ENCODE measurements around the gene PDCD1LG2.
"Not testable (repeated sequence)": the region's sequence is repeated elsewhere in the genome, so short reads cannot be mapped to it uniquely, and the experiment has no call there.

Gene PDCD1LG2

GRCh38 chr9:5510360-5510931 is at the start of gene PDCD1LG2:
PDCD1LG2 (plus strand) TSS chr9:5510531; CDS start chr9:5522547, 12,016 bp downstream.
- peak; percentile 81 for DNase-seq

DNA sequence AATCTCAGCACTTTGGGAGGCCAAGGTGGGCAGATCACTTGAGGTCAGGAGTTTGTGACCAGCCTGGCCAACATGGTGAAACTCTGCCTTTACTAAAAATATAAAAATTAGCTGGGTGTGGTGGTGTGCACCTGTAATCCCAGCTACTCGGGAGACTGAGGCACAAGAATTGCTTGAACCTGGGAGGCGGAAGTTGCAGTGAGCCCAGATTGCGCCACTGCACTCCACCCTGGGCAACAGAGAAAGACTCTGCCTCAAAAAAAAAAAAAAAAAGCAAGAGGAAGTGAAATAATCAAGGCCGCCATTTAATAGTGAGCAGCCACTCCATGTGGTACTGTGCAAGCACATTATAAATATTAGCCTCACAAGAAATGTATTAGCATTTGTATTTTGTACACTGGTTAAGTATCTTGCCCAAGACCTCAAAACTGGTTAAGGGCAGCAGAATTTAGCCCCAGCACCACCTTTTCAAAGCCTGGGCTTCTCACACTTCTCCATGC is 45.5 kb upstream of the PDCD1LG2 start:
- DNase-seq: not testable (repeated sequence)

- no peak for DNase-seq
These were observed 44.3 kb upstream of the PDCD1LG2 start for GRCh38 chr9:5466005-5466404.

DNA sequence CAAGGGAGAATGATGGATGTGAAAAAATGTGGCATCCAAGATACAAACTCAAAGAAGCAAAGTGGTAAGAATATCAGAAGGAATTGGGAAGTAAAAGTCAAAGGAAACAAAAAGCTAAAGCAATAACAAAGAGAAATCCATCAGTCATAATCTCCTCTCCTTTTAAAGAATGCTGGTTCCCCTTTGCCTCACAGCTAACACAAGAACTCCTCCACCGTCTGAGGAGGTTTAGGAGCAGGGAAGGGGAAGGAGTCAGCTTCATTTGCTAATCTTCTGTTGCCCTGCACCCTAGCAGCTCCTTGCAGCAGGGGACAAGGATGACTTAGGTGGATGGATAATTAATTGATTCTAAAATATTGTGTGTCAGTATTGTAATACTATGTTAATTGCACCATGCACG is 43.6 kb upstream of the PDCD1LG2 start:
- no peak for DNase-seq

DNA sequence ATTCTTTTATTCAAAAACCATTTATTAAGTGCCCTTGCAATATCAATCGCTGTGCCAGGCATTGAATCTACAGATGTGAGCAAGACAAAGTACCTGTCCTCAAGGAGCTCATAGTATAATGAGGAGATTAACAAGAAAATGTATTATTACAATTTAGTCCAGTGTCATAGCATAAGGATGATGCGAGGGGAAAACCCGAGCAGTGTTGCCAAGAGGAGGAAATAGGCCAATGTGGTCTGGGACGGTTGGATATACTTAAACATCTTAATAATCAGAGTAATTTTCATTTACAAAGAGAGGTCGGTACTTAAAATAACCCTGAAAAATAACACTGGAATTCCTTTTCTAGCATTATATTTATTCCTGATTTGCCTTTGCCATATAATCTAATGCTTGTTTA is 41.5 kb upstream of the PDCD1LG2 start:
- no peak for DNase-seq

- DNase-seq: no peak
These were observed 40.2 kb upstream of the PDCD1LG2 start for GRCh38 chr9:5470122-5470521.

GRCh38 chr9:5470816-5471215 is 39.5 kb upstream of the PDCD1LG2 start:
- DNase-seq: no peak

- not testable (repeated sequence) for DNase-seq
These were observed 34.7 kb upstream of the PDCD1LG2 start for GRCh38 chr9:5475611-5476010.

DNA sequence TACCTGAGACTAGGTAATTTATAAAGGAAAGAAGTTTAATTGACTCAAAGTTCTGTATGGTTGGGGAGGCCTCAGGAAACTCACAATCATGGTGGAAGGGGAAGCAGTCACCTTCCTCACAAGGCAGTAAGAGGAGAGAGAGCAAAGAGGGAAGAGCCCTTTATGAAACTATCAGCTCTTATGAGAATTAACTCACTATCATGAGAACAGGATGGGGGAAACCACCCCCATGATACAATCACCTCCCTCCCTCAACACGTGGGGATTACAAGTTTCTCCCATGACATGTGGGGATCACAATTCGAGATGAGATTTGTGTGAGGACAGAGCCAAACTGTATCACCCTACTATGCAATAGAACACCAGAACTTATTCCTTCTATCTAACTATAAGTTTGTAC is 32.1 kb upstream of the PDCD1LG2 start:
- DNase-seq: no peak

- DNase-seq: no peak
These were observed 30.2 kb upstream of the PDCD1LG2 start for GRCh38 chr9:5479994-5480694.

- DNase-seq: no peak
These were observed 29.4 kb upstream of the PDCD1LG2 start for GRCh38 chr9:5480919-5481318.

- peak; percentile 18 for DNase-seq
These were observed 28.9 kb upstream of the PDCD1LG2 start for GRCh38 chr9:5481322-5482040.

- DNase-seq: no peak
These were observed 28.1 kb upstream of the PDCD1LG2 start for GRCh38 chr9:5482194-5482593.

- no peak for DNase-seq
These were observed 27.0 kb upstream of the PDCD1LG2 start for GRCh38 chr9:5483306-5483705.

- DNase-seq: no peak
These were observed 24.8 kb upstream of the PDCD1LG2 start for GRCh38 chr9:5485378-5486085.

GRCh38 chr9:5486988-5487387 is 23.3 kb upstream of the PDCD1LG2 start:
- no peak for DNase-seq

GRCh38 chr9:5488221-5489008 is 21.9 kb upstream of the PDCD1LG2 start:
- DNase-seq: no peak

DNA sequence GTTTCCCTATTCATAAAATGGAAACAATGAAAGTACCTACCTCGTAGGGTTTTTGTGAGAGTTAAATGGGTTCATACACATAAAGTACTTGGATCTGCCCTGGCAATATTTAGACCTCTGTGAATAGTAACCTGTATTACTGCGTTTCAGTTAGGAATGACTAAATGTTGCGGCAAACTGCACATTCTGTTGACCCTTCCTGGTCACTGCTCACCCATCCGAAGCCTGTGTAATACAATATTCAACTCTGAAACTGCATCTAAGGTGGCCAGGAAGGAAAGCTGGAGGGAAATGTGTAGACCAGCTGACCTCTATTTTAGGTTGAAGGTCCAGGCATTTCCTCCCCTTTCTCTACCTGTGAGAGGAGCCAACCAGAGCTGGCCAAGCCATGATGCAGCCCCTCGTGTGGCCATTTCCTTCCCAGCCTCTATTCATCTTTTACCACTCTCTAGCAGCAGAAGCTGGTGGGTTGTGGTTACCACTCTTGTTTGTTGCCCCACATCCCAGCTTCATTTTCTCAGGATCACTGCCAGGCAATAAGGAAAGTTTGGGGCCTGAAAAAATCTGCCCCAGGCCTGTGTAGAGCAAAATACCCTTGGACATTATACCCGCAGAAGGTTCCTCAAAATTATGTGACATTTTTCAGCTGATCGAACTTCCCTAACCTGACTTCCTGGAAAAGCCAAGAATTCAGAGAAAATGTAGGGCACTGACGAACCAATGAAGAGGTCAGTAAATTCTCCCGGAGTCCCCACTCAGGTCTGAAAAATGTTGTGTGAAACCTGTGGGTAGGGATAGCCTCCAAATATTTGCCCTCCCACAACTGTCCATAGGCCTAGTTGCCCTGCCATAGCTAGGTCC is 20.5 kb upstream of the PDCD1LG2 start:
- no peak for DNase-seq

DNA sequence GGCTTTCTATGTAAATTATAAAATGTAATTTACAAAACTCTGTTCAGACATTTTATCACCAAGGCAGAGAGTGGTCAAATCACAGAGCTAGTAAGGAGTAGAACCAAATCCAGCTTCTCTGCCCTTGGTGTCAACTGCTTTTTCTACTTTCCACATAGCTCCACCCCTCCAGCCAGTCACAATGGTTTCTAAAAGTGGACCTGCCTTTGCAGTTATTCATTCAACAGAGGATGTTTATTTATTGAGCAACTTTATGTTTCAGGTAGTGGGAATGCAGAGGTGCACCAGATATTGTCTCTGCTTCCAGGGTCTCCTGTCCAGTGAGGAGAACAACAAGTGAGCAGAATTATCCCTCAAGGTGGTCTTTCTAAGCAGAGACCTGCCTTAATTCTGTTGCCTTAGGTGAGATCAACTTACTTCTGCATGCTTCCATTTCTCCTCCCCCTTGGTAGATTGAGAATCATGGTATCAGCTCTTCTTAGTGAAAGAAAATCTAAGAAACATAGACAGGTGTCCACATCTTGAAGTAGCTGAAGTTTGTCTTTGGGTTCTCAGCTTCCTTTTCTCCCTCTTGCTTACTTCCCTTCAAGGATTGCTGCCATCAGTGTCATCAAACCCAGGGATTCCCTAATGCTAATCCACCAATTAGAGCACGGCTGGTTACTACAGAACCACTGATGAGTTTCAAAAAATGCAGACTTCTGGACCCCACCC is 17.2 kb upstream of the PDCD1LG2 start:
- DNase-seq: no peak

- DNase-seq: peak; percentile 93
These were observed 16.4 kb upstream of the PDCD1LG2 start for GRCh38 chr9:5493679-5494511.
